ENCODE measurements around the gene PTPRN2. TPM values are rescaled to one million over a fixed set of nuclear protein-coding genes. Genes with fewer than 3 reads are reported as not detected.

Gene PTPRN2
- total RNA-seq, 2 donors from 2014 or later = 0.35 to 0.61 TPM

Other genes with a start within 250 kb of the PTPRN2 start
- gene NCAPG2, start 117.0 kb upstream of the PTPRN2 start, total RNA-seq = 100 to 1,000 TPM; 129 to 205 TPM
- gene ESYT2, start 241.7 kb upstream of the PTPRN2 start, total RNA-seq = 10 to 100 TPM; 54.4 to 73.3 TPM